Transverse colon (tissue), 4 donors: Measurements from ENCODE around the gene GABBR2. TPM values are rescaled to one million over a fixed set of nuclear protein-coding genes. Genes with fewer than 3 reads are reported as not detected.

Experiments
- DNase-seq: peaks from one replicate; pipeline ENCODE4 v3.0.0-alpha.2; 2019
- H3K27ac ChIP-seq, 4 donors: fragments of 200-600 bp; sonication (generic); 2 replicates each; pipeline ENCODE4 v1.5.1; 2016 to 2018; ENCODE audit warnings: inconsistent platforms in 4 of 4
- H3K27me3 ChIP-seq: fragments of 200-600 bp; sonication (generic); 2 replicates; pipeline ENCODE4 v1.5.1; 2017; ENCODE audit warnings: inconsistent platforms
- H3K36me3 ChIP-seq, 4 donors: fragments of 200-600 bp; sonication (generic); 2 replicates each; pipeline ENCODE4 v1.5.1; 2017 to 2019; ENCODE audit warnings: inconsistent platforms in 4 of 4
- H3K4me1 ChIP-seq, 4 donors: fragments of 200-600 bp; sonication (generic); 2 replicates each; pipeline ENCODE4 v1.5.1; 2017 to 2020; ENCODE audit warnings: inconsistent platforms in 4 of 4
- H3K4me3 ChIP-seq, 4 donors: fragments of 200-600 bp; sonication (generic); 1 replicate in 1 of 4; 2 replicates in 3 of 4; pipeline versions ENCODE4 v1.5.1 to v1.6.1; 2017 to 2019; ENCODE audit warnings: inconsistent platforms in 4 of 4
- H3K9me3 ChIP-seq, 2 donors: fragments of 200-600 bp; sonication (generic); 2 replicates each; pipeline ENCODE4 v1.5.1; 2017 to 2019; ENCODE audit warnings: inconsistent platforms in 2 of 2
- CTCF ChIP-seq, 5 experiments: fragments of 200-600 bp in 3 of 5; fragments of 450-650 bp in 2 of 5; sonication (generic) in 3 of 5; IDR thresholded peaks; 1 replicate in 2 of 5; 2 replicates in 3 of 5; pipeline ENCODE4 v1.5.1; 2016 to 2017; ENCODE audit warnings: antibody characterized with exemption in 5 of 5, inconsistent platforms in 3 of 5, mild to moderate bottlenecking in 2 of 5, moderate library complexity in 1 of 5
- EP300 ChIP-seq: sonication (generic); formaldehyde crosslinking; IDR thresholded peaks from one replicate; pipeline ENCODE4 v1.6.1; 2017; ENCODE audit warnings: antibody characterized with exemption, low read depth
- POLR2A ChIP-seq: fragments of 450-650 bp; IDR thresholded peaks from one replicate; pipeline ENCODE4 v1.6.1; 2016; ENCODE audit warnings: antibody characterized with exemption, mild to moderate bottlenecking, moderate library complexity
- POLR2AphosphoS5 ChIP-seq, 3 donors: sonication (generic); formaldehyde crosslinking; IDR thresholded peaks; one replicate each; pipeline ENCODE4 v1.6.1; 2016; ENCODE audit warnings: antibody characterized with exemption in 3 of 3
- WGBS, 2 donors: methylation state at CpG; one replicate each; pipeline ENCODE4 v1.1.5; 2018; ENCODE audit warnings: low coverage in 1 of 2; 5-methylcytosine and 5-hydroxymethylcytosine counted together
- in situ Hi-C, 4 donors: fragments of 200-750 bp; cut with MboI; loops; one replicate each; pipeline versions ENCODE4 v1.15.0 to v1.15.1; 2017; ENCODE audit warnings: low sequenced_read_pairs in 3 of 4, low pct_ligation_motif_present in 1 of 4, low pct_unique_long_range_greater_than_20kb in 1 of 4
- intact Hi-C: fragments of 100-400 bp; cut with DNase I; formaldehyde crosslinking; loops from one replicate; pipeline ENCODE4 v1.15.1; 2023; ENCODE audit warnings: low total_unique reads
- total RNA-seq, 4 donors: library from RNA; depleted of rRNA; stranded (reverse); fragments of >200 nt; gene quantifications; one replicate each; pipeline ENCODE4 v1.1.0, GENCODE V29; 2016

Gene GABBR2
- total RNA-seq, 4 donors from 2014 or later, result not detected

- Histone ChIP-seq H3K4me3 (no peak overlapping the region), H3K27me3 (no peaks in the 10 kb centered on the region), H3K27ac (no peak overlapping the region), H3K9me3 (no peaks in the 10 kb centered on the region), H3K36me3 (no peaks in the 10 kb centered on the region), H3K4me1 (no peaks in the 10 kb centered on the region)
- TF ChIP-seq POLR2A (no peak), EP300 (no peak), POLR2AphosphoS5 (IDR thresholded peaks at IDR 0.05) (no peak), CTCF (IDR thresholded peaks at IDR 0.05) (no peak)
- DNase-seq, result no peak
- intact Hi-C loops (no loop called here), in situ Hi-C loops (no loop called here)
- 66% methylated on average over 3 of the region's 3 CpGs; no CpG with 5 or more reads in 1 of the 2 donors for WGBS, 2 donors
These were observed 88.9 kb downstream of the GABBR2 start for GRCh38 chr9:98619788-98620187.

DNA sequence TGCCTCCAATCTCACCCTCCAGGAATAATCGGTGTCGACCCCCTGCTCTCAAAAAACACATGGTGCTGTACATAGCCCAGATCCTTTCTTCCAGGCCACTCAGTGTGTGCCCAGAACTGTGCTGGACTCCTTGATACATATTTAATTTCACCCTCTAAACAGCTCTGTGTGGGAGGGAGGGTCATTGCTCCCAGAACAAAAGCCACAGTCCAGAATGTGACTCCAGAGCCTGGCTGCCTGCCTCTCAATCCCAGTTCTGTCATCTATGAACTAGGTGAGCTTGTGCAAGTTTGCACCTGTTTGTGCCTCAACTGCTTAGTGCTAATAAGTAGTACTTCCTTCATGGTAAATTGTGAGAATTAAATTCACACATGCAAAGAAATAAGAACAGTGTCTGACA is 93.1 kb downstream of the GABBR2 start:
- Histone ChIP-seq H3K36me3 (no peaks in the 10 kb centered on the region), H3K4me1 (no peaks in the 10 kb centered on the region), H3K4me3 (no peak overlapping the region), H3K9me3 (no peaks in the 10 kb centered on the region), H3K27ac (no peak overlapping the region), H3K27me3 (no peaks in the 10 kb centered on the region)
- intact Hi-C loops, result no loop called here
- DNase-seq, result no peak
- WGBS, 2 donors, result 64 to 76% methylated on average over 2 of the region's 2 CpGs
- no peak for TF ChIP-seq EP300
- TF ChIP-seq POLR2AphosphoS5 (IDR thresholded peaks at IDR 0.05), result no peak
- TF ChIP-seq POLR2A, result no peak
- TF ChIP-seq CTCF (IDR thresholded peaks at IDR 0.05), result no peak
- in situ Hi-C loops, result no loop called here

DNA sequence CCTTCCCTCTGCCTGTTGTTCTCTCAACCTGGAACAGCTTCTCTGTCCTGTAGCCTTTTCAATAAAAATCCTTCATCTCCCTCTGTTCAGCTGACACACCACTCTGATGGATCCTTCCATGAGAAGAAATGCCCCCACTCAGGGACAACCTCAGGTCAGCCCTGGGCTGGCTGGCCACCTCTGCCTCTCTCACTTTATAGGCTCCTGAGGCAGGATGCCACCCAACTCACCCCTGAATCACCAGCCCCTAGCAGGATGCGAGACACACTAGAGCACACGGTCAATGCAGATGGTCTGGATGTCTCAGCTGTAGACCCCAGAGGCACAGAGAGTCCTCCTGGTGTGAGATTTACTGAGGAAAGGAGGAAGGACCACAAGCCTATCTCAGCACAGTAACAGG is 93.8 kb downstream of the GABBR2 start:
- no peaks in the 10 kb centered on the region for H3K27me3 ChIP-seq
- in situ Hi-C loops, result no loop called here
- WGBS, 2 donors, result 82% methylated on average over 2 of the region's 2 CpGs; no CpG with 5 or more reads in 1 of the 2 donors
- DNase-seq, result no peak
- no peaks in the 10 kb centered on the region for H3K4me1 ChIP-seq
- no peak for TF ChIP-seq EP300
- TF ChIP-seq CTCF (IDR thresholded peaks at IDR 0.05), result no peak
- no peak for TF ChIP-seq POLR2A
- no peak for TF ChIP-seq POLR2AphosphoS5 (IDR thresholded peaks at IDR 0.05)
- intact Hi-C loops, result no loop called here
- H3K27ac ChIP-seq, result no peak overlapping the region
- no peaks in the 10 kb centered on the region for H3K36me3 ChIP-seq
- no peaks in the 10 kb centered on the region for H3K9me3 ChIP-seq
- H3K4me3 ChIP-seq, result no peak overlapping the region

DNA sequence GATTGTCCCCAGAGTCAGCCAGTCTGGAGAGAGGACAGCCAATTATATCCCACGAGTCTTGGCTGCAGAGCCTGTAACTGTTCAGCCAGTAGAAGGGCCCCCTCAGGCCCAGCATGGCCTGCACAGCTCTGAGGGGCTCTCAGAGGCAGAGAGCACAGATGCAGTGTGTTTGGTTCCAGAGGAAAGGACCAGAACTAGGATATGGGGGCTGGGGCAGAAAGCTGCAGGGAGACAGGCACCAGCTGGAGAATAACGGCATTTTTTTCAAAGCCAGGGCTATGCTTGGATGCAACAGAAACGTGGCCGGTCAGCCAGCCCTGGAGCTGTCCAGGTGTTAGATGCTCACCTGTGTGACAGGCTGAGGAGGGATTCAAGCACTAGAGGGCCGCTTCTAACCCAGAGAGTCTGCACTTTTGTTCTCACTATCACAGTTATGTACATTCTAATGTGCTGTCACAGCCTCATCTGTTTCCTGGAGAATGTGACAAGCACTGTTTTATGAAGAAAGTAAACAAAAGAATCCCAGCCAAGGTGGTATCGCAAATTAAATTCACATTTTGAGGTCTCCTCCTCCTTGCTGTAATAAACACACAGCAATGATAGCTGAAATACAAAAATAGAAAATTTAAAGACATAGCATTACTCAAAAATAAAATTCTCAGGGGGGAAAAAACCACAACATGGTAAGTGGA is 96.5 kb downstream of the GABBR2 start:
- no peak for DNase-seq
- in situ Hi-C loops, result no loop called here

More for the DNA sequence above, 96.5 kb downstream of the GABBR2 start:
- Histone ChIP-seq H3K36me3 (no peaks in the 10 kb centered on the region), H3K4me1 (no peaks in the 10 kb centered on the region), H3K4me3 (no peak overlapping the region), H3K9me3 (no peaks in the 10 kb centered on the region), H3K27ac (no peak overlapping the region), H3K27me3 (no peaks in the 10 kb centered on the region)
- TF ChIP-seq POLR2A (no peak), CTCF (IDR thresholded peaks at IDR 0.05) (no peak)
- WGBS, 2 donors, result 18 to 29% methylated on average over 3 to 6 of the region's 6 CpGs
- intact Hi-C loops, result no loop called here
